OCI-M1 (cell line): ENCODE results near the gene TRIM71.
"Not testable (repeated sequence)": the region's sequence is repeated elsewhere in the genome, so short reads cannot be mapped to it uniquely, and the experiment has no call there.

Experiments
- DNase-seq: peaks from one replicate; lab custom pipeline; 2025; lab: John Stamatoyannopoulos, UW

Gene TRIM71

GRCh38 chr3:32817558-32818228 is at the start of gene TRIM71:
Gene TRIM71 (plus strand): TSS chr3:32817997. CDS start chr3:32818081, 84 bp downstream.
- no peak for DNase-seq

GRCh38 chr3:32778389-32778788 is 39.4 kb upstream of the TRIM71 start:
- DNase-seq, result peak; percentile 13

- DNase-seq, result no peak
These were observed 37.6 kb upstream of the TRIM71 start for GRCh38 chr3:32780071-32780734.

- DNase-seq, result peak; percentile 79
These were observed 37.0 kb upstream of the TRIM71 start for GRCh38 chr3:32780735-32781210.

- DNase-seq, result peak; percentile 91
These were observed 36.4 kb upstream of the TRIM71 start for GRCh38 chr3:32781211-32781968.

- DNase-seq, result not testable (repeated sequence)
These were observed 35.9 kb upstream of the TRIM71 start for GRCh38 chr3:32781969-32782270.

- DNase-seq, result no peak
These were observed 35.4 kb upstream of the TRIM71 start for GRCh38 chr3:32782407-32782806.

GRCh38 chr3:32791833-32792232 is 26.0 kb upstream of the TRIM71 start:
- no peak for DNase-seq

GRCh38 chr3:32794487-32795308 is 23.1 kb upstream of the TRIM71 start:
- DNase-seq, result no peak

GRCh38 chr3:32796384-32796950 is 21.3 kb upstream of the TRIM71 start:
- not testable (repeated sequence) for DNase-seq

GRCh38 chr3:32797776-32798175 is 20.0 kb upstream of the TRIM71 start:
- DNase-seq, result no peak

- DNase-seq, result not testable (repeated sequence)
These were observed 16.4 kb upstream of the TRIM71 start for GRCh38 chr3:32801440-32801839.

GRCh38 chr3:32813180-32813579 is 4.6 kb upstream of the TRIM71 start:
- DNase-seq, result no peak

- DNase-seq, result peak; percentile 82
These were observed 3.4 kb upstream of the TRIM71 start for GRCh38 chr3:32814361-32814760.

GRCh38 chr3:32815841-32816438 is 1.9 kb upstream of the TRIM71 start:
- no peak for DNase-seq

- no peak for DNase-seq
These were observed 1.1 kb upstream of the TRIM71 start for GRCh38 chr3:32816439-32817256.

GRCh38 chr3:32817257-32817557 is 590 bp upstream of the TRIM71 start:
- no peak for DNase-seq

GRCh38 chr3:32818229-32818969 is 602 bp downstream of the TRIM71 start:
- DNase-seq, result no peak

- DNase-seq, result no peak
These were observed 1.2 kb downstream of the TRIM71 start for GRCh38 chr3:32818970-32819511.
